HG03439 (cell line): ENCODE measurements around the gene DMRTB1.
"Not testable (repeated sequence)": the region's sequence is repeated elsewhere in the genome, so short reads cannot be mapped to it uniquely, and the experiment has no call there.

Experiments
- ATAC-seq: cut with Tn5 transposase; IDR thresholded peaks from one replicate; pipeline ENCODE4 v1.9.1; 2021; ENCODE audit warnings: mild to moderate bottlenecking, moderate library complexity; ENCODE audit not compliant: unreplicated experiment

DMRTB1 gene

DNA sequence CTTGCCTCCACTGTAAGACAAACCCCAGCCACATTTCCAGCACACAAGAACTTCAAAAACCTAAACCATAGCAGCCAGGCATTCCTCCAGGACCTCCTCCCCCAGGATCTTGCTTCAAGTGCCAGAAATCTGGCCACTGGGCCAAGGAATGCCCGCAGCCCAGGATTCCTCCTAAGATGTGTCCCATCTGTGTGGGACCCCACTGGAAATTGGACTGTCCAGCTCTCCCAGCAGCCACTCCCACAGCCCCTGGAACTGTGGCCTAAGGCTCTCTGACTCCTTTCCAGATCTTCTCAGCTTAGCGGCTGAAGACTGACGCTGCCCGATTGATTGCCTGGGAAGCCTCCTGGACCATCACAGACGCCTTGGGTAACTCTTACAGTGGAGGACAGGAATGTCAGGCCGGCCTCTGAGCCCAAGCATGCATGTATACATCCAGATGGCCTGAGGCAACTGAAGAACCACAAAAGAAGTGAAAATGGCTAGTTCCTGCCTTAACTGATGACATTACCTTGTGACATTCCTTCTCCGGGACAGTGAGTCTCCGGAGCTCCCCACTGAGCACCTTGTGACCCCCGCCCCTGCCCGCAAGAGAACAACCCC is 24.7 kb upstream of the DMRTB1 start:
- not testable (repeated sequence) for ATAC-seq

GRCh38 chr1:53435151-53435550 is 24.0 kb upstream of the DMRTB1 start:
- no peak for ATAC-seq

DNA sequence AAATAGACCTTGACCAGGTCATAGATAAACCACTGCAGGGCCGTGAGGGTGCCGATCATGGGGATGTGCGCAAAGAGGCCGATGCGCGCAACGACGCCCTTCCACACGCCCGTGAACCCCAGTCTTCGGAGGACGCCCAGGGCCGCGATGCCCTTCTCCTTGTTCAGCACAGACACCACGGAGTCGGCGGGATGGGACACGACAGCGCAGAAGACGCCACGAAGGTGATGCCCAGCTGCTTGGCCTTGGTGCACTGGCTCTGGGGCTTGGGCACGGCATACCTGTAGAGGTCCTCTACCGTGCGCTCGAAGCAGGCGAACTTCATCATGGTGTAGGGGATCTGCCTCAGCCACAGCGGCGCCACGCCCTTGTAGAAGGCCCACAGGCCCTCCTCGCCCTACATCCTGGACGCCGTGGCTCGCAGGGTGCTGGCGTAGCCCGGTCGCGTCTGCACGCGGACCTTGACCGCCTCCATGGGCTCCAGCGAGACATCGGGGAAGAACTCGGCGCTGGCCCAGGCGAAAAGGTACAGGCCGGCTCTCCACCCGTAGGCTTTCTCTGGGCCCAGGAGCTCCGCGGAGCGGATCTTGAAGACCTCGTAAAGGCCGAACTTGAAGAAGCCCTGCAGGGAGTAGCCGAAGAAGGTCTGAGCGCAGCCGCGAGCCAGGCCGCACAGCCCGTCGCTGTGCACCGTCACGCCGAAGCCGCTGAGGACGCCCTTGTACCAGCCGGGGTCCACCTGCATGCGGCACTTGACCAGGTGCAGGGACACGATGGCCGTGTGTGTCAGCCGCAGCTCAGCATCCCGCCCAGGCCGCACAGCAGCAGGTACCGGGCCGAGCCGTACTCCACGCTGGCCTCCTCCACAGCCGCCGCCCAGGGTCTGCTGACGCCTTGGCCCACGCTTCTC is 20.5 kb upstream of the DMRTB1 start:
- no peak for ATAC-seq

DNA sequence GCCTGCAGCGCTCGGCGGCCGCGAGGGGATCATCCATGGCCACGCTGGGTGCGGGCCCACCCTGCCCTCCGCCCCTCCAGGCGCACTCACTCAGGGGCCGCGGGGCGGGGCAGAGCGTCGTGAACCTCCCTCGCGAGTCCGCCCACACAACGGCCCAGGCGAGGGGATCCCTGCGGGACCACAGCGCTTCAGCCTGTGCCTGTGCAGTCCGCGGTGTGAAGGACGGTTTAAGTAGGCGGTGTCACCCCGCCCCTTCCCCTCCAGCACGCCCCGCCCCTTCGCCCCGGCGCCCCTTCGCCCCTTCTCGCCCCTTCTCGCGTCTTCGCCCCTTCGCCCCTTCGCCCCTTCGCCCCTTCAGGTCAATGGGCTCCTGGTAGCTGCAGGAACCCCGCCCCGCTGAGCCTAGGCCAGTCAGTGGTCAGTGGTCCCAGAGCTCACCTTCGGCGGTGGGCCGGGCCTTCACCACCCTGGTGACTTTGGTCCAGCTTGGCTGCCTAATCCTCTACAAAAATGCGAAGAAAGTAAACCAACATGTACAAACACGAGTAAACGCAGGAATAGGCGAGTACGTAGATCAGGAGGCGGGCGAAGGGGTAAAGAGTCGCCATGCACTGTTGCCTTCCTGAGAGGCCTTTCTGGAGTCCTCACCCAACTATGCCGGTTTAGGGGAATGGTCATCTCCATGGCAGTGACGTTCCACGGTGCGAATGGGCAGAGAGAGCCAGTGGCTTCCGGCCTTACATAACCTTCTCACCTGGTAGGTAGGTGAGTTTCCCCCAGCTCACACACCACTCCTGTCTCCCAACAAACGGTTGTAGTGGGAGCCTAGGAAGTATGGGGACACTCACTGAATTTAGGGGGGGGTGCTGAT is 19.6 kb upstream of the DMRTB1 start:
- no peak for ATAC-seq

- no peak for ATAC-seq
Observed at GRCh38 chr1:53440633-53441032, 18.6 kb upstream of the DMRTB1 start.

DNA sequence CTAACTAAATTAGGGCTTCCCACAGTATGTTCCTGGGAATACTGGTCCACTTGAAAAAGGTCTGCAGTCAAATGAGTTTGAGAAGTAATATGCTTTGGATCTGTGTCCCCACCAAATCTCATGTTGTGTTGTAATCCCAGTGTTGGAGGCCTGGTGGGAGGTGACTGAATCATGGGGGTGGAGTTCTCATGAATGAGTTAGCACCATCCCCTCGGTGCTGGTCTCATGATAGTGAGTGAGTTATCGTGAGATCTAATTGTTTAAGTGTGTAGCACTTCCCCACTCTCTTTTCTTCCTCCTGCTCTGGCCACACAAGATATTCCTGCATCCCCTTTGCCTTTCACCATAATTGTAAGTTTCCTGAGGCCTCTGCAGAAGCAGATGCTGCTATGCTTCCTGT is 16.9 kb upstream of the DMRTB1 start:
- ATAC-seq, result no peak

DNA sequence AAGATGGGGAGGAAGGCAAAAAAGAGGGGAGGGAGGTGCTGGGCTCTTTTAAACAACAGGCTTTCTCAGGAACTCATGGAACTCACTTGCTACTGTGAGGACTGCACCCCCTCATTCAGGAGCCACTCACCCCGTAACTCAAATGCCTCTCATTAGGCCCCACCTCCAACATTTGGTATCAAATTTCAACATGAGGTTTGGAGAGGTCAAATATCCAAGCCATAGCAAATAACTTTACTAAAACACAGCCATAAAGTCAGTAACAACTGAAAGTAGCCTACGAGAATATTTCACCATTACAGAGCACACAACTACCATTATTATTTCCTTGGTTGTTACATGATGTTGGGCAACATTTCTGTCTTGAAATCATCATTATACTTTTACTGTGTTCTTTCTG is 13.1 kb upstream of the DMRTB1 start:
- ATAC-seq, result no peak

DNA sequence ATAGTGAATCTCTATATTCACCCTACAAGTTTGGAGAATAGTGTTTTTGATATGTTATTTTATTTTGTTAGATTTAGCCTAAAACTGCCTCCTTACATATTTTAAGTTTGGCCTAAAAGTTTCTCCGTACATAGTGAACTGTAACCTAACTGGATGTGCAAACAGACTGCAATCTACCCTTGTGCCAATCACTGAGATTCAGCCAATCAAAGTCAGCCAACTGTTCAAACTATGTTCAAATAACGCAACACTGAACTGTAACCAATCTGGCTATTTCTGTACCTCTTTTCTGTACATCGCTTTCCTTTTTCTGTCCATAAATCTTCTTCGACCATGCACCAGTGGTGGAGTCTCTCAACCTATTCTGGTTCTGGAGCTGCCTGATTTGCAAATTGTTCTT is 11.8 kb upstream of the DMRTB1 start:
- ATAC-seq, result no peak

DNA sequence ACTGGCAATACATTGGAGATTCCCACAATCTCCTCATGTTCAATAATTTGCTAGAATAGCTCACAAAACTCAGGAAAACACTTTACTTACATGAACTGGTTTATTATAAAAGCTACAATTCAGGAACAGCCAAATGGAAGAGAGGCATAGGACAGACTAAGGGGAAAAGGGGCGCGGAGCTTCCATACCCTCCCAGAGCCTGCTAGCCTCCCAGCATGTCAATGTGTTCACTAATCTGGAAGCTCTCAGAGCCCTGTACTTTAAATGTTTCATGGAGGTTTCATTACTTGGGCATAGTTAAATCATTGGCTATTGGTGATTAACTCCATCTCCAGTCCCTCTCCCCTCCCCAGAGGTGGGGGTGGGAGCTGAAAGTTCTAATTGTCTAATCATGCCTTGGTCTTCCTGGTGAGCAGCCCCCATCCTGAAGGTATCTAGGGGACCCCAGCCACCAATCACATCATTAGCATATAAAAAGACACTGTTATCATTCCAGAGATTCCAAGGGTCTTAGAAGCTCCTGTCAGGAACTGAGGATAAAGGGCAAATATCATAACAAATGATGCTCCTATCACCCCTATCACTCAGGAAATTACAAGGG is 10.9 kb upstream of the DMRTB1 start:
- no peak for ATAC-seq

DNA sequence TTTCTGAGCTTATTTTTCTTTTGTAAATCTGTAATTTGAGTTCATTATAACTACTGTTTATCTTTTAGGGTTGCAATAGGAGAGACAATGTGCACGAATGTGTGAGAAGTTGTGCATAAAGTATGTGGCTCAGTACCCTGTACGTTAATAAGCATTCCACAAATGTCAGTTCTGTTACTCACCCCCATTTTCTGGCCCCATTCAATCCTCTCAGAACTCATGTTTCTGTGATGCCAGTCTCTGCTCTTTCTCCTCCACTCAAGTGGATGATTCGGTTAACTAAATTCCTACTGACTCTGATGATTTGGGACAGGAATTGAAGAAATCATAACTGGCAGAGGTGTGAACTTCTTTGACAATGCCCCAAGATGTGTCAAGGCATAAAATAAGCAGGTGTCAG is 10.2 kb upstream of the DMRTB1 start:
- no peak for ATAC-seq

GRCh38 chr1:53449693-53450092 is 9.5 kb upstream of the DMRTB1 start:
- no peak for ATAC-seq

GRCh38 chr1:53450225-53450624 is 9.0 kb upstream of the DMRTB1 start:
- ATAC-seq, result no peak

DNA sequence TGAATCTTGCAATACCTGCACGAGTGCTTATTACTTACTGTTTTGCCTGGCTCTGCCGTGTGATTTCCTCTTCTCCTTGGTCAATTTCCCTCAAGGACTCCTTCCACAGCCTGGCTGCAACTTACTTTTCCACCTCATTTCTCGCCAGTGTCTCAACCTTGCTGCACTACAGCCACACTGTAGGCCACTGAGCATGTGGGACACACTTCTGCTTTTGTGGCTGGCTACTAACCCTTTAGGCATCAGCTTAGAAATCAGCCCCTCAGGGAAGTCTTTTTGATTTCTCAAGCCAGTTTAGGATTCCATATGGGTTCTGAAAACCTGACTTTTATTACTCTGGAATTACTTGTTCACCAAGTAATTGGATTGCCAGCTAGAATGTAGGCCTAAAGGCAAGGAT is 5.2 kb upstream of the DMRTB1 start:
- ATAC-seq, result no peak

GRCh38 chr1:53455364-53455991 is 3.7 kb upstream of the DMRTB1 start:
- no peak for ATAC-seq

GRCh38 chr1:53458634-53459033 is 565 bp upstream of the DMRTB1 start:
- ATAC-seq, result no peak

- no peak for ATAC-seq
Observed at GRCh38 chr1:53460211-53460634, 1.0 kb downstream of the DMRTB1 start.

- no peak for ATAC-seq
Observed at GRCh38 chr1:53460666-53461322, 1.6 kb downstream of the DMRTB1 start.

DNA sequence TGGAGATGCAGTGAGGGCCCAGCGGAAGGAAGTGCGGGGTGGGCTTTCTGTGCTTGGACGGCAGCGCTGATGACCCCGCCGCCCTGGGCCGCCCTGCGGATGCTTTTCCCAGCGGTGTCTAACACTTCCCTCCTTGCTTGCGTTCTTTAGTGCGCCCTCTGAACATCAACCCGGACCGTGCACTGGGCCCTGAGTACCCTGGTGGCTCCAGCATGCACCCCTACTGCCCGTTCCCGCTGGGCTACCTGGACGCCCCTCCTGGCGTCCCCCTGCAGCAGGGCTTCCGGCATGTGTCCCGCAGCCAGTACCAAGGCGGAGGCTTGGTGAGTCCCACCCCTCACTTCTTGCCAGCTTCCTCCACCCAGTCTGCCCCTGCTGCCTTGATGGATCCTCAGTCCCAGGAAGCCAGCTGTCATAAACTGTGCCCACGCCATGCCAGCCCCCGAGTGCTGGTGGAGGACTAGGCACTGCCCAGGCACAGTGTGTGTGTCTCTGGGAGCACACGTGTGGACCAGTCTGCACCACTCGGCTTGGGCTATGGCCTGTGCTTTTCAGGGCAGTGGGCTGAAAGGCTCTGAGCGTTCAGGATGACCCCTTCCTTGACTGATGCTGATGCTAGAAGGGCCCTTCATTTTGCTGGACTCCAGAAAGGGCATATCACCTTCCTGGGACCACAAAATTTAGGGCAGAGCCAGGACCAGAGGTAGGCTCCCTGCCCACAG is 2.3 kb downstream of the DMRTB1 start:
- ATAC-seq, result no peak

DNA sequence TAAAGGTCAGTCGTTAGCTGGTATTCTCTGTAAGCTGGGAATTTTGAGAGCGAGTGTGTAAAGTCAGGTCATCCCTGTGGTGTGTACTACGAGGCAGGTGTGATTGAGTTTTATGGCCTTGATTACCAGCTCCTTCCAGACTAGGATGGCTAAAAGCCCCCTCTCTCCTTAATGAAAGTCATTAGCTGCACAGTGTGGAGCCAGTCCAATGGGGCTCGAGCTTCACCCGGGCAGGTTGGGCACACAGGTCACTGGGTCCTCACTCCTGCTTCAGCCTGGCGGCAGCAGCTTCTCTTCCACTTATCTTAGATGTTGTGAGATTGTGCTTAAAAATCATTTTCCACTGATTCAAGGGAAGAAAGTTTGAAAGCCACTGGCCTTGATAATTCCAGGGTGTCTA is 3.0 kb downstream of the DMRTB1 start:
- no peak for ATAC-seq
